CD8-positive, alpha-beta memory T cell (primary cell): Measurements from ENCODE around the gene SYAP1. TPM values are rescaled to one million over a fixed set of nuclear protein-coding genes. Genes with fewer than 3 reads are reported as not detected.
"Not testable (repeated sequence)": the region's sequence is repeated elsewhere in the genome, so short reads cannot be mapped to it uniquely, and the experiment has no call there.

Experiments
- CTCF ChIA-PET: fragments of 350-600 bp; sonication (Branson Sonifier 250); formaldehyde crosslinking; loops from one replicate; lab custom pipeline; 2021; ENCODE audit warnings: antibody characterized with exemption; lab: Charles Lee
- POLR2A ChIA-PET: fragments of 350-600 bp; sonication (Branson Sonifier 250); formaldehyde crosslinking; loops from one replicate; lab custom pipeline; 2021; ENCODE audit warnings: antibody characterized with exemption; lab: Charles Lee
- DNase-seq, 5 donors: peaks; one replicate each; pipeline versions ENCODE4 v3.0.0 to v3.0.0-alpha.2; 2020 to 2022; ENCODE audit warnings: mixed read lengths in 1 of 5
- H3K27ac ChIP-seq: one replicate; pipeline ENCODE4 v1.7.0; 2013; ENCODE audit warnings: low read depth, mild to moderate bottlenecking, low read length, moderate library complexity
- H3K27me3 ChIP-seq: 2 replicates; pipeline ENCODE4 v1.7.0; 2013; ENCODE audit warnings: low read length, mild to moderate bottlenecking; ENCODE audit not compliant: insufficient read depth, poor library complexity, severe bottlenecking
- H3K36me3 ChIP-seq: 2 replicates; pipeline ENCODE4 v1.7.0; 2013; ENCODE audit warnings: mild to moderate bottlenecking, low read length, moderate library complexity; ENCODE audit not compliant: insufficient read depth
- H3K4me1 ChIP-seq: 2 replicates; pipeline ENCODE4 v1.7.0; 2013; ENCODE audit warnings: mild to moderate bottlenecking, low read length, moderate library complexity; ENCODE audit not compliant: insufficient read depth
- H3K4me3 ChIP-seq: 2 replicates; pipeline ENCODE4 v1.7.0; 2013; ENCODE audit warnings: mild to moderate bottlenecking, low read length
- H3K9me3 ChIP-seq: 2 replicates; pipeline ENCODE4 v1.7.0; 2013; ENCODE audit warnings: mild to moderate bottlenecking, low read length
- H3K27ac Mint-ChIP-seq, 8 donors: one replicate each; pipeline ENCODE4 v1.8.0; 2020 to 2021; ENCODE audit warnings: mixed read lengths in 8 of 8, mild to moderate bottlenecking in 6 of 8, inconsistent platforms in 3 of 8, moderate library complexity in 3 of 8
- H3K27me3 Mint-ChIP-seq, 2 donors: one replicate each; pipeline ENCODE4 v1.8.0; 2020 to 2021; ENCODE audit warnings: mixed read lengths in 2 of 2, mild to moderate bottlenecking in 1 of 2, moderate library complexity in 1 of 2
- H3K36me3 Mint-ChIP-seq, 3 donors: one replicate each; pipeline ENCODE4 v1.8.0; 2020 to 2021; ENCODE audit warnings: mixed read lengths in 3 of 3, inconsistent platforms in 1 of 3, mild to moderate bottlenecking in 1 of 3
- H3K4me1 Mint-ChIP-seq, 3 donors: one replicate each; pipeline ENCODE4 v1.8.0; 2020 to 2021; ENCODE audit warnings: mixed read lengths in 3 of 3, inconsistent platforms in 1 of 3, mild to moderate bottlenecking in 1 of 3
- H3K4me3 Mint-ChIP-seq, 7 donors: one replicate each; pipeline ENCODE4 v1.8.0; 2020 to 2021; ENCODE audit warnings: mixed read lengths in 7 of 7, mild to moderate bottlenecking in 6 of 7, moderate library complexity in 4 of 7, inconsistent platforms in 2 of 7
- H3K9me3 Mint-ChIP-seq, 5 donors: one replicate each; pipeline ENCODE4 v1.8.0; 2020 to 2022; ENCODE audit warnings: mixed read lengths in 5 of 5, mild to moderate bottlenecking in 3 of 5, moderate library complexity in 2 of 5, inconsistent platforms in 1 of 5
- polyA plus RNA-seq: library from polyadenylated mRNA; unstranded; fragments of 300-500 nt; fragmentation: Illumina TruSeq; gene quantifications from one replicate; pipeline ENCODE4 v1.2.3, GENCODE V29; 2021
- total RNA-seq, 2 experiments: library from RNA; stranded (reverse); gene quantifications; one replicate each; pipeline ENCODE4 v1.2.3, GENCODE V29; 2021

The SYAP1 gene
- total and polyA plus RNA-seq, 3 experiments from 2014 or later: 18.9 to 22.6 (median 22.6) TPM

- peak; percentile 13 to 59 (median 39) for DNase-seq
- H3K4me1 Mint-ChIP-seq: peaks cover 9 to 25% (median 22%) of the 10 kb centered on the region in 3 donors
- H3K36me3 Mint-ChIP-seq: peaks cover 0 to 7% (median 2%) of the 10 kb centered on the region in 3 donors
- Histone ChIP-seq H3K4me3 (peak within 1 kb of the TSS; percentile 64), H3K4me1 (no peaks in the 10 kb centered on the region), H3K27ac (peak within 1 kb of the TSS; percentile 57), H3K9me3 (no peaks in the 10 kb centered on the region), H3K27me3 (no peaks in the 10 kb centered on the region), H3K36me3 (no peaks in the 10 kb centered on the region)
- peak within 1 kb of the TSS; percentile 61 to 94 (median 88) for H3K27ac Mint-ChIP-seq
- H3K4me3 Mint-ChIP-seq: peak within 1 kb of the TSS; percentile 83 to 95 (median 89)
- POLR2A ChIA-PET: no interaction called here
- H3K9me3 Mint-ChIP-seq: no peaks in the 10 kb centered on the region
- CTCF ChIA-PET: interaction anchor here (1.2 kb wide), 1 partner anchor 171 kb away, joined by 3 read pairs; no protein-coding TSS in a partner anchor
- peaks cover 0 to 18% of the 10 kb centered on the region in 2 donors for H3K27me3 Mint-ChIP-seq
Observed at GRCh38 chrX:16712548-16713155, 6.8 kb upstream of the SYAP1 start, which contains the start of gene CTPS2. TSS of gene CTPS2 (minus strand) at chrX:16712669. CDS start at chrX:16702902, 9,767 bp downstream.

DNA sequence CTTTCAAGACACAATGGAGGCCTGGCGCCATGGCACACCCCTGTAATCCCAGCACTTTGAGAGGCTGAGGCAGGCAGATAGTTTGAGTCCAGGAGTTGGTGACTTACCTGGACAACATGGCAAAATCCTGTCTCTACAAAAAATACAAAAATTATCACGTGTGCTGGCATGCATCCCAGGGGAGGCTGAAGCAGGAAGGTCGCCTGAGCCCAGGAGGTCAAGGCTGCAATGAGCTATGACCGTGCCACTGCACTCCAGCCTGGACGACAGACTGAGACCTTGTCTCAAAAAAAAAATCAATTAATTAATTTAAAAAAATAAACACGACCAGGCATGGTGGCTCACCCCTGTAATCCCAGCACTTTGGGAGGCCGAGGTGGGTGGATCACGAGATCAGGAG is 4.9 kb upstream of the SYAP1 start:
- peaks cover 21 to 35% (median 32%) of the 10 kb centered on the region in 3 donors for H3K4me1 Mint-ChIP-seq
- no peaks in the 10 kb centered on the region for H3K4me1 ChIP-seq
- peak overlapping the region in 2 of 8 donors; percentile 43 for H3K27ac Mint-ChIP-seq
- ChIA-PET POLR2A (no interaction called here), CTCF (no interaction called here)
- H3K27me3 ChIP-seq: no peaks in the 10 kb centered on the region
- peak overlapping the region in 1 of 7 donors; percentile 75 for H3K4me3 Mint-ChIP-seq
- H3K36me3 Mint-ChIP-seq: peaks cover 0 to 6% (median 0%) of the 10 kb centered on the region in 3 donors
- no peak for DNase-seq
- H3K36me3 ChIP-seq: no peaks in the 10 kb centered on the region
- peaks cover 0 to 4% (median 0%) of the 10 kb centered on the region in 5 donors for H3K9me3 Mint-ChIP-seq
- peaks cover 0 to 22% of the 10 kb centered on the region in 2 donors for H3K27me3 Mint-ChIP-seq
- H3K4me3 ChIP-seq: no peak overlapping the region
- H3K9me3 ChIP-seq: no peaks in the 10 kb centered on the region
- H3K27ac ChIP-seq: no peak overlapping the region

- H3K4me3 ChIP-seq, H3K27me3 ChIP-seq, CTCF ChIA-PET, POLR2A ChIA-PET, H3K4me3 Mint-ChIP-seq, H3K27ac Mint-ChIP-seq, H3K36me3 ChIP-seq, H3K9me3 ChIP-seq, H3K4me1 ChIP-seq, H3K9me3 Mint-ChIP-seq, H3K27ac ChIP-seq, DNase-seq: not testable (repeated sequence)
- Mint-ChIP-seq H3K4me1 (peaks cover 30 to 43% (median 34%) of the 10 kb centered on the region in 3 donors), H3K27me3 (peaks cover 0 to 21% of the 10 kb centered on the region in 2 donors), H3K36me3 (peaks cover 0 to 15% (median 0%) of the 10 kb centered on the region in 3 donors)
Observed at GRCh38 chrX:16715638-16716037, 3.8 kb upstream of the SYAP1 start.

DNA sequence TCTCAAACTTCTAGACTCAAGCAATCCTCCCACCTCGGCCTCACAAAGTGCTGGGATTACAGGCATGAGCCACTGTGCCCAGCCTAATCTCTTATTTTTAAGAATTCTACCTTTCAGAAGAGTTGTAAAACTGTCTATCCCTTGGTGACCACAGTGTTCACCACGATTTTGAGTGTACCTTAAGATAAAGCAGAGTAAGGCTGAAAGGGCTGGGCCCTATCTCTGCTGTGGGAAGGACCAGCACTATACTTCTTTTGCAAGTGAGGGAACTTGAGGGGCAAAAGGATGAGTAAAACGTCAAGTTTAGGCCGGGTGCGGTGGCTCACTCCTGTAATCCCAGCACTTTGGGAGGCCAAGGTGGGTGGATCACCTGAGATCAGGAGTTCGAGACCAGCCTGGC is 3.0 kb upstream of the SYAP1 start:
- H3K9me3 ChIP-seq, DNase-seq, CTCF ChIA-PET, POLR2A ChIA-PET, H3K36me3 ChIP-seq, H3K9me3 Mint-ChIP-seq, H3K27me3 ChIP-seq, H3K4me1 ChIP-seq, H3K4me3 ChIP-seq, H3K27ac ChIP-seq: not testable (repeated sequence)
- Mint-ChIP-seq H3K36me3 (peaks cover 0 to 13% (median 0%) of the 10 kb centered on the region in 3 donors), H3K4me3 (peak overlapping the region in 1 of 7 donors; percentile 65), H3K27me3 (peaks cover 0 to 14% of the 10 kb centered on the region in 2 donors), H3K27ac (peak overlapping the region in 3 of 8 donors; percentile 45 to 95 (median 81)), H3K4me1 (peaks cover 33 to 43% (median 35%) of the 10 kb centered on the region in 3 donors)

GRCh38 chrX:16718824-16719333 is 533 bp upstream of the SYAP1 start:
- H3K36me3 Mint-ChIP-seq: peaks cover 0 to 19% (median 4%) of the 10 kb centered on the region in 3 donors
- CTCF ChIA-PET: no interaction called here

GRCh38 chrX:16722481-16722880 is 3.1 kb downstream of the SYAP1 start:
- Histone ChIP-seq H3K27me3 (no peaks in the 10 kb centered on the region), H3K4me3 (no peak overlapping the region), H3K27ac (no peak overlapping the region), H3K4me1 (peaks cover 4% of the 10 kb centered on the region), H3K9me3 (no peaks in the 10 kb centered on the region), H3K36me3 (no peaks in the 10 kb centered on the region)
- H3K9me3 Mint-ChIP-seq: peaks cover 0 to 6% (median 0%) of the 10 kb centered on the region in 5 donors
- H3K27me3 Mint-ChIP-seq: peaks cover 0 to 4% of the 10 kb centered on the region in 2 donors
- CTCF ChIA-PET: no interaction called here
- peaks cover 42 to 70% (median 61%) of the 10 kb centered on the region in 3 donors for H3K4me1 Mint-ChIP-seq
- H3K36me3 Mint-ChIP-seq: peaks cover 0 to 29% (median 4%) of the 10 kb centered on the region in 3 donors
- peak overlapping the region in 3 of 7 donors; percentile 10 to 42 (median 42) for H3K4me3 Mint-ChIP-seq
- DNase-seq: no peak
- POLR2A ChIA-PET: interaction anchor here (0.5 to 0.7 kb wide), 2 partner anchors 232 to 1386 kb away, joined by 3 to 4 read pairs; no protein-coding TSS in a partner anchor
- H3K27ac Mint-ChIP-seq: peak overlapping the region in 6 of 8 donors; percentile 24 to 89 (median 61)

More at GRCh38 chrX:16718824-16719333, 533 bp upstream of the SYAP1 start:
- H3K4me3 ChIP-seq: peak overlapping the region; percentile 79
- H3K36me3 ChIP-seq: no peaks in the 10 kb centered on the region
- H3K4me1 ChIP-seq: peaks cover 4% of the 10 kb centered on the region
- peak overlapping the region; percentile 98 for H3K27ac ChIP-seq
- POLR2A ChIA-PET: no interaction called here
- DNase-seq: no peak
- H3K4me1 Mint-ChIP-seq: peaks cover 36 to 53% (median 43%) of the 10 kb centered on the region in 3 donors
- peaks cover 0 to 6% (median 0%) of the 10 kb centered on the region in 5 donors for H3K9me3 Mint-ChIP-seq
- no peaks in the 10 kb centered on the region for H3K9me3 ChIP-seq
- H3K27me3 Mint-ChIP-seq: peaks cover 0 to 6% of the 10 kb centered on the region in 2 donors
- peak overlapping the region; percentile 96 to 100 (median 99) for H3K27ac Mint-ChIP-seq
- no peaks in the 10 kb centered on the region for H3K27me3 ChIP-seq
- peak overlapping the region; percentile 88 to 97 (median 94) for H3K4me3 Mint-ChIP-seq

GRCh38 chrX:16725072-16725471 is 5.7 kb downstream of the SYAP1 start:
- no peak for DNase-seq
- H3K36me3 Mint-ChIP-seq: peaks cover 0 to 25% (median 4%) of the 10 kb centered on the region in 3 donors
- Histone ChIP-seq H3K36me3 (no peaks in the 10 kb centered on the region), H3K27me3 (no peaks in the 10 kb centered on the region), H3K9me3 (no peaks in the 10 kb centered on the region), H3K27ac (no peak overlapping the region), H3K4me3 (no peak overlapping the region), H3K4me1 (peaks cover 4% of the 10 kb centered on the region)
- POLR2A ChIA-PET: no interaction called here
- no peaks in the 10 kb centered on the region for H3K9me3 Mint-ChIP-seq
- H3K27ac Mint-ChIP-seq: peak overlapping the region in 4 of 8 donors; percentile 7 to 68 (median 57)
- H3K4me3 Mint-ChIP-seq: no peak overlapping the region
- CTCF ChIA-PET: no interaction called here
- H3K27me3 Mint-ChIP-seq: no peaks in the 10 kb centered on the region
- H3K4me1 Mint-ChIP-seq: peaks cover 28 to 62% (median 45%) of the 10 kb centered on the region in 3 donors
